NCI-H2107 treated with DMSO at 0.1 percent for 48 hours (cell line): ENCODE results near the gene OSBPL10.
"Not testable (repeated sequence)": the region's sequence is repeated elsewhere in the genome, so short reads cannot be mapped to it uniquely, and the experiment has no call there.

ENCODE experiments used
- DNase-seq: peaks from one replicate; lab custom pipeline; 2025; ENCODE audit not compliant: unreplicated experiment; lab: John Stamatoyannopoulos, UW

The OSBPL10 gene

GRCh38 chr3:31819441-31819840 lies 161.6 kb downstream of the OSBPL10 start:
- DNase-seq = no peak

GRCh38 chr3:31817411-31817966 lies 163.6 kb downstream of the OSBPL10 start:
- DNase-seq = no peak

GRCh38 chr3:31815631-31816440 lies 165.2 kb downstream of the OSBPL10 start:
- no peak for DNase-seq

GRCh38 chr3:31815006-31815405 lies 166.1 kb downstream of the OSBPL10 start:
- DNase-seq = no peak

GRCh38 chr3:31813686-31814085 lies 167.4 kb downstream of the OSBPL10 start:
- DNase-seq = no peak

- DNase-seq = no peak
These were observed 167.9 kb downstream of the OSBPL10 start for GRCh38 chr3:31813197-31813596.

GRCh38 chr3:31810991-31811433 lies 170.1 kb downstream of the OSBPL10 start:
- DNase-seq = no peak

GRCh38 chr3:31808143-31808720 lies 172.8 kb downstream of the OSBPL10 start:
- DNase-seq = no peak

GRCh38 chr3:31804251-31805051 lies 176.6 kb downstream of the OSBPL10 start:
- DNase-seq = no peak

- no peak for DNase-seq
These were observed 177.9 kb downstream of the OSBPL10 start for GRCh38 chr3:31802981-31803740.

GRCh38 chr3:31800436-31800835 lies 180.6 kb downstream of the OSBPL10 start:
- DNase-seq = no peak

GRCh38 chr3:31798840-31799239 lies 182.2 kb downstream of the OSBPL10 start:
- DNase-seq = no peak

GRCh38 chr3:31793821-31794220 lies 187.2 kb downstream of the OSBPL10 start:
- no peak for DNase-seq

- no peak for DNase-seq
These were observed 190.0 kb downstream of the OSBPL10 start for GRCh38 chr3:31791090-31791430.

GRCh38 chr3:31790193-31791089 lies 190.6 kb downstream of the OSBPL10 start:
- no peak for DNase-seq

- DNase-seq = no peak
These were observed 191.6 kb downstream of the OSBPL10 start for GRCh38 chr3:31789429-31789828.

- no peak for DNase-seq
These were observed 195.3 kb downstream of the OSBPL10 start for GRCh38 chr3:31785734-31786133.

- no peak for DNase-seq
These were observed 195.8 kb downstream of the OSBPL10 start for GRCh38 chr3:31785286-31785685.

GRCh38 chr3:31783851-31784250 lies 197.2 kb downstream of the OSBPL10 start:
- DNase-seq = not testable (repeated sequence)

GRCh38 chr3:31782306-31782705 lies 198.8 kb downstream of the OSBPL10 start:
- not testable (repeated sequence) for DNase-seq
